Large intestine (tissue), 3 donors: ENCODE results near the gene TYR. TPM values are rescaled to one million over a fixed set of nuclear protein-coding genes. Genes with fewer than 3 reads are reported as not detected.
"Not testable (repeated sequence)": the region's sequence is repeated elsewhere in the genome, so short reads cannot be mapped to it uniquely, and the experiment has no call there.

Experiments
- DNase-seq, 2 donors: peaks; one replicate each; pipeline versions ENCODE4 v3.0.0 to v3.0.0-alpha.2; 2013
- H3K27ac ChIP-seq: one replicate; pipeline ENCODE4 v1.5.1; 2013; ENCODE audit warnings: low read length
- H3K27me3 ChIP-seq: 2 replicates; pipeline ENCODE4 v1.6.1; 2013; ENCODE audit warnings: low read length; ENCODE audit not compliant: control insufficient read depth, insufficient read depth
- H3K36me3 ChIP-seq: 2 replicates; pipeline ENCODE4 v1.6.1; 2013; ENCODE audit warnings: low read length; ENCODE audit not compliant: control insufficient read depth, insufficient read depth
- H3K4me1 ChIP-seq: one replicate; pipeline ENCODE4 v1.6.1; 2013; ENCODE audit warnings: low read length; ENCODE audit not compliant: control insufficient read depth, insufficient read depth
- H3K4me3 ChIP-seq: one replicate; pipeline ENCODE4 v1.5.1; 2013; ENCODE audit warnings: low read length
- H3K9me3 ChIP-seq: one replicate; pipeline ENCODE4 v1.6.1; 2013; ENCODE audit warnings: mild to moderate bottlenecking, low read depth, low read length, moderate library complexity; ENCODE audit not compliant: control insufficient read depth
- WGBS: methylation state at CpG from one replicate; pipeline ENCODE4 v1.1.5; 2013; ENCODE audit warnings: low lambda C conversion rate; ENCODE audit not compliant: insufficient coverage; 5-methylcytosine and 5-hydroxymethylcytosine counted together
- polyA plus RNA-seq: library from polyadenylated mRNA; unstranded; fragments of 120-200 nt; gene quantifications from one replicate; pipeline ENCODE4 v1.2.1, GENCODE V29; 2013

Gene TYR
- polyA plus RNA-seq, 1 donor = not detected

- no peaks in the 10 kb centered on the region for H3K36me3 ChIP-seq
- DNase-seq = no peak
- H3K4me3 ChIP-seq = no peak overlapping the region
- H3K27ac ChIP-seq = no peak overlapping the region
- H3K9me3 ChIP-seq = no peaks in the 10 kb centered on the region
- no peaks in the 10 kb centered on the region for H3K4me1 ChIP-seq
- H3K27me3 ChIP-seq = no peaks in the 10 kb centered on the region
- WGBS = no CpG with 5 or more reads among the region's 2 CpGs
Measured at GRCh38 chr11:89267660-89268302, 90.1 kb downstream of the TYR start.

DNA sequence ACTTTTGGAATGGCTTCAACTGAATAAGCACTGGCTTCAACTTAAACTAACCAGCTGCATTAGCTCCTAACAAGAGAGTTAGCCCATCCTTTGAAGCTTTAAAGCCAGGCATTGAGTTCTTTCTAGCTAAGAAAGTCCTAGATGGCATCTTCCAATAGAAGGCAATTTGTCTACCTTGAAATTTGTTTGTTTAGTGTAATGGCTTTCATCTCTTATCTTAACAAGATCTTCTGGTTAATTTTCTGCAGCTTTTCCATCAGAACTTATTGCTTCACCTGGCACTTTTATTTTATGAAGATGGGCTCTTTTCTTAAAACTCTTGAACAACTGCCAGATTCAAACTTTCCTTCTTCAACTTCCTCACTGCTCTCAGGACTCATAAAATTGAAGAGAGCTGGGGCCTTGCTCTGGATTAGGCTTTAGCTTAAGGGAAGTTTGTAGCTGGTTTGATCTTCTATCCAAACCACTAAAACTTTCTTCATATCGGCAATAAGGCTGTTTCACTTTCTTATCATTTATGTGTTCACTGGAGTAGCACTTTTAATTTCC lies 94.9 kb downstream of the TYR start:
- not testable (repeated sequence) for H3K9me3 ChIP-seq, H3K27ac ChIP-seq, H3K27me3 ChIP-seq, H3K4me1 ChIP-seq, DNase-seq, H3K36me3 ChIP-seq, H3K4me3 ChIP-seq
- 83% methylated on average over 1 of the region's 1 CpG for WGBS

DNA sequence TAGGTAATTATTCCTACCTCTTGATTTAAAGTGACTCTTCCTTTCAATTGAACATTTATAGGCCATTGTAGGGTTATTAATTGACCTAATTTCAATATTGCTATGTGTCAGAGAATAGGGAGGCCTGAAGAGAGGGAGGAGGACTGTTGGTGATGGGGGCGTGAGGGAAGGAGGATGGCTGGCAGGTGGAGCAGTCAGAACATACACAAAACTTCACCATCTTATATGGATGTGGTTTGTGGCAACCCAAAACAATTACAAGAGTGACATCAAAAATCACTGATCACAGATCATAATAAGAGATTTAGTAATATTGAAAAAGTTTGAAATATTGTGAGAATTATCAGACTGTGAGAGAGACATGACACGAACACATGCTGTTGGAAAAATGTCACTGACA lies 95.5 kb downstream of the TYR start:
- H3K9me3 ChIP-seq, H3K27ac ChIP-seq, H3K36me3 ChIP-seq, H3K4me1 ChIP-seq, H3K27me3 ChIP-seq, H3K4me3 ChIP-seq, DNase-seq: not testable (repeated sequence)
- no CpG with 5 or more reads among the region's 2 CpGs for WGBS

GRCh38 chr11:89275966-89276365 lies 98.3 kb downstream of the TYR start:
- Histone ChIP-seq H3K27me3 (no peaks in the 10 kb centered on the region), H3K9me3 (no peaks in the 10 kb centered on the region), H3K4me1 (no peaks in the 10 kb centered on the region), H3K27ac (no peak overlapping the region), H3K36me3 (no peaks in the 10 kb centered on the region), H3K4me3 (no peak overlapping the region)
- WGBS = no CpG with 5 or more reads among the region's 1 CpG
- DNase-seq = no peak

DNA sequence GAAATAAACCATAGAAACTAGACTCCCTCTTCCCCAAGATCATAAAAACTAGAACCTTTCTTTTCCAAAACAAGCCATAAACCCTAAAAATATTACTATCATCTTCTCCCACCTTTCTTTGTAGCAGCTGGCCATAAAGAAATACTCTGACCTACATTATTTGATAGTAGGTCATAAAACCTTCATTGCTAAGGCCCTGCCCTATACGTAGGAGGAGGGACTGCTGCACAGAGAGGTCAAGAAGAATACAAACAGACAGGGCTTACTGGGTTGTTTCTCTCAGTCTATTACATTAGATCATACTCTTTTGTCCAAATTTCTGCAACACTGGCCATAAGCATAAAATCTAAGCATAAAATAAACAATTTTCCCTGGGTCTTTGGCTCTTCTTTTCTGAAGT lies 101.5 kb downstream of the TYR start:
- no peaks in the 10 kb centered on the region for H3K36me3 ChIP-seq
- H3K4me1 ChIP-seq = no peaks in the 10 kb centered on the region
- no CpG with 5 or more reads among the region's 1 CpG for WGBS
- no peak overlapping the region for H3K4me3 ChIP-seq
- no peaks in the 10 kb centered on the region for H3K27me3 ChIP-seq
- no peak for DNase-seq
- H3K9me3 ChIP-seq = no peaks in the 10 kb centered on the region
- no peak overlapping the region for H3K27ac ChIP-seq

DNA sequence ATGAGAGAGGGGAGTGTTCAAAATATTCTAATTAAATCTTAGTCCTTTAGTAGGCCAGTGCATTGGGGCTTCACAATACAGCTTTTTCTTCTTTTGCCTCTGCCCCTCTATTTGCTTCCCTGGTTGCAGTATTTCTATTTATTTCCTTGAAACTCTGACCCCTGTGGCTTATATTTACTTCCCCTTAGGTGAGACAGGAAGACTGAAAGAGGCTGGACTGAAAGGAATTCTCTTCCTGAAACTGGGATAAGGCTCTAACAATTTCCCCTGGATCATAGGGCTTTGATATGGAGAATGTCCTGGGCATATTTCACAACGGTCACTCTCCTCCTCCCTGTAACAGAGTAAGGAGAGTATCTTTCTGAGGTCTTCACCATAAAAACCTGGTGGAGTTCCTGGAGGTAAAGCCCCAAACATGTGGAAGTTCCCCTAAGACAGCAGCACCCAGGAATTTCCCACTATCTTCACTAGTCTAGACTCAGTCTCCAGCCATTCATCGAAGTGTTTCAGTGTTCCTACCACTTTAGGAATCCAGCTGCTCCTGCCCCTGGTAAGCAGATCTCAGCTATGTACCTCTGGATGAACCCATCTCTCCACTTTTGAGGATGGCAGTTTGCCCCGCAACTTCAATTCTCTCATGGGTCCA lies 103.5 kb downstream of the TYR start:
- not testable (repeated sequence) for H3K27me3 ChIP-seq, H3K27ac ChIP-seq, H3K9me3 ChIP-seq, H3K4me3 ChIP-seq, H3K4me1 ChIP-seq, DNase-seq, H3K36me3 ChIP-seq
- no CpG with 5 or more reads among the region's 3 CpGs for WGBS

GRCh38 chr11:89286601-89287000 lies 108.9 kb downstream of the TYR start:
- not testable (repeated sequence) for DNase-seq, H3K9me3 ChIP-seq, H3K4me3 ChIP-seq, H3K27ac ChIP-seq, H3K36me3 ChIP-seq, H3K27me3 ChIP-seq, H3K4me1 ChIP-seq
- 100% methylated on average over 1 of the region's 1 CpG for WGBS

- H3K27me3 ChIP-seq, H3K36me3 ChIP-seq, DNase-seq, H3K4me3 ChIP-seq, H3K9me3 ChIP-seq, H3K4me1 ChIP-seq, H3K27ac ChIP-seq: not testable (repeated sequence)
- 80% methylated on average over 1 of the region's 3 CpGs for WGBS
Measured at GRCh38 chr11:89288004-89288403, 110.3 kb downstream of the TYR start.

DNA sequence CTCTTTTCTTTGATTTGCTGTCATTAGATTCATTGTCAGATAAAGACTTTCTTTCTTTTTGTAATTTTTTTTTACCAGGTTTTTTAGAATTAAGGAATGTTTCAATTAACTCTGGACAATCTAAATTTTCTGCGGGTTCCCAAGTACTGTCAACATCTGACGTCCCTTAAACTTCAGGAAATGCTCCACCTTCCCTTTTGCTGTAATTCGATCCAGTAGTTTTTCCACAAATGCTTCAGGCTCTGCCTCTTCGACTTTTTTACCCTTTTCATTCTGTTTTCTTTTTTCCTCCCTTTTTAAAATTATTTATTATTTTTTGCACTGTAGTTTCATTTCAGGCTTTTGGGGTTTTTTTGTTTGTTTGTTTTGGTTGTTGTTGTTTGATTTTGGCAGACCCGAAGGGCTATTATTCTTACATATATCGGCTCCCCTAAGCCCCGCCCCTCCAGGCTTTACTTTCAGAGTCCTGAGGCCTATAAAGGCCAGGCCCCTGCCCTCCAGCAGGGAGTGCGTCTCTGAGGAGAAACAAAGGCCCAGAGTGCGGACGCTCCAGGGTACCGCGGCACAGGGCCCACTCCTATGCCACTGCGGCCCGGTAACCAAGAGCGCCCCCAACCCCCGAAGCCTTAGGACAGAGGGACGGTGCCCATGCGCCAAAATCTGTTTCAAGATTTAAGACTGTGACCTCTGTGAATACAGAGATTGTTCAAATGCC lies 116.4 kb downstream of the TYR start:
- Histone ChIP-seq H3K4me3 (no peak overlapping the region), H3K9me3 (no peaks in the 10 kb centered on the region), H3K27me3 (no peaks in the 10 kb centered on the region), H3K4me1 (no peaks in the 10 kb centered on the region), H3K36me3 (no peaks in the 10 kb centered on the region), H3K27ac (no peak overlapping the region)
- WGBS = 15% methylated on average over 2 of the region's 18 CpGs
- DNase-seq = no peak

DNA sequence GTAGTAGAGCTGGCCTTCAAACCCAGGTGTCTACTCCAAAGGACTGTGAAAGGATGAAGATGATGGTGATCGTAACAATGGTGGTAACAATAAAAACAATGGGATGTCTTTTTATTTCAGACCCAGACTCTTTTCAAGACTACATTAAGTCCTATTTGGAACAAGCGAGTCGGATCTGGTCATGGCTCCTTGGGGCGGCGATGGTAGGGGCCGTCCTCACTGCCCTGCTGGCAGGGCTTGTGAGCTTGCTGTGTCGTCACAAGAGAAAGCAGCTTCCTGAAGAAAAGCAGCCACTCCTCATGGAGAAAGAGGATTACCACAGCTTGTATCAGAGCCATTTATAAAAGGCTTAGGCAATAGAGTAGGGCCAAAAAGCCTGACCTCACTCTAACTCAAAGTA lies 117.3 kb downstream of the TYR start:
- WGBS = no CpG with 5 or more reads among the region's 7 CpGs
- H3K27ac ChIP-seq, H3K4me3 ChIP-seq, DNase-seq, H3K36me3 ChIP-seq, H3K27me3 ChIP-seq, H3K4me1 ChIP-seq, H3K9me3 ChIP-seq: not testable (repeated sequence)
